Endothelial cell (in vitro differentiated cells): ENCODE results near the gene SOSTDC1. TPM values are rescaled to one million over a fixed set of nuclear protein-coding genes. Genes with fewer than 3 reads are reported as not detected.
"Not testable (repeated sequence)": the region's sequence is repeated elsewhere in the genome, so short reads cannot be mapped to it uniquely, and the experiment has no call there.

ENCODE experiments used
- DNase-seq: peaks from one replicate; pipeline ENCODE4 v3.0.0; 2021; ENCODE audit warnings: low spot score
- H3K27ac Mint-ChIP-seq: one replicate; pipeline ENCODE4 v1.8.0; 2021; ENCODE audit warnings: mixed read lengths, inconsistent platforms; ENCODE audit not compliant: unreplicated experiment
- H3K27me3 Mint-ChIP-seq: one replicate; pipeline ENCODE4 v1.8.0; 2021; ENCODE audit warnings: mild to moderate bottlenecking, moderate library complexity, mixed read lengths, inconsistent platforms; ENCODE audit not compliant: unreplicated experiment
- H3K36me3 Mint-ChIP-seq: one replicate; pipeline ENCODE4 v1.8.0; 2021; ENCODE audit warnings: mild to moderate bottlenecking, low read depth, mixed read lengths, inconsistent platforms; ENCODE audit not compliant: unreplicated experiment
- H3K4me1 Mint-ChIP-seq: one replicate; pipeline ENCODE4 v1.8.0; 2021; ENCODE audit warnings: mild to moderate bottlenecking, mixed read lengths, inconsistent platforms; ENCODE audit not compliant: unreplicated experiment
- H3K4me3 Mint-ChIP-seq: one replicate; pipeline ENCODE4 v1.8.0; 2021; ENCODE audit warnings: mild to moderate bottlenecking, mixed read lengths, inconsistent platforms; ENCODE audit not compliant: unreplicated experiment
- H3K9me3 Mint-ChIP-seq: one replicate; pipeline ENCODE4 v1.8.0; 2021; ENCODE audit warnings: mixed read lengths, inconsistent platforms; ENCODE audit not compliant: unreplicated experiment
- total RNA-seq: library from RNA; stranded (reverse); fragmentation: NEBNext Ultra II Directional; extraction: Animal tissue kit (Norgen Biotek cat#: 25700); gene quantifications from one replicate; pipeline ENCODE4 v1.2.1, GENCODE V29; 2021; ENCODE audit not compliant: unreplicated experiment
- TF ChIP-seq, protein P1 (sequence below): fragments of 200-600 bp; sonication (generic); IDR thresholded peaks from one replicate; pipeline ENCODE4 v1.5.0; 2021; ENCODE audit warnings: antibody characterized with exemption; ENCODE audit not compliant: unreplicated experiment

SOSTDC1 gene
- total RNA-seq, 1 donor from 2014 or later: 0.18 TPM

- Mint-ChIP-seq H3K4me3 (no peak overlapping the region), H3K27ac (no peak overlapping the region), H3K4me1 (no peaks in the 10 kb centered on the region), H3K36me3 (no peaks in the 10 kb centered on the region), H3K27me3 (no peaks in the 10 kb centered on the region), H3K9me3 (no peaks in the 10 kb centered on the region)
- no peak for DNase-seq
- TF ChIP-seq, protein P1, sequence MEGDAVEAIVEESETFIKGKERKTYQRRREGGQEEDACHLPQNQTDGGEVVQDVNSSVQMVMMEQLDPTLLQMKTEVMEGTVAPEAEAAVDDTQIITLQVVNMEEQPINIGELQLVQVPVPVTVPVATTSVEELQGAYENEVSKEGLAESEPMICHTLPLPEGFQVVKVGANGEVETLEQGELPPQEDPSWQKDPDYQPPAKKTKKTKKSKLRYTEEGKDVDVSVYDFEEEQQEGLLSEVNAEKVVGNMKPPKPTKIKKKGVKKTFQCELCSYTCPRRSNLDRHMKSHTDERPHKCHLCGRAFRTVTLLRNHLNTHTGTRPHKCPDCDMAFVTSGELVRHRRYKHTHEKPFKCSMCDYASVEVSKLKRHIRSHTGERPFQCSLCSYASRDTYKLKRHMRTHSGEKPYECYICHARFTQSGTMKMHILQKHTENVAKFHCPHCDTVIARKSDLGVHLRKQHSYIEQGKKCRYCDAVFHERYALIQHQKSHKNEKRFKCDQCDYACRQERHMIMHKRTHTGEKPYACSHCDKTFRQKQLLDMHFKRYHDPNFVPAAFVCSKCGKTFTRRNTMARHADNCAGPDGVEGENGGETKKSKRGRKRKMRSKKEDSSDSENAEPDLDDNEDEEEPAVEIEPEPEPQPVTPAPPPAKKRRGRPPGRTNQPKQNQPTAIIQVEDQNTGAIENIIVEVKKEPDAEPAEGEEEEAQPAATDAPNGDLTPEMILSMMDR: no peak
Measured at GRCh38 chr7:16450366-16450765, 15.2 kb downstream of the SOSTDC1 start.

- Mint-ChIP-seq H3K4me1 (no peaks in the 10 kb centered on the region), H3K36me3 (no peaks in the 10 kb centered on the region), H3K4me3 (no peak overlapping the region), H3K9me3 (no peaks in the 10 kb centered on the region), H3K27me3 (no peaks in the 10 kb centered on the region), H3K27ac (no peak overlapping the region)
- TF ChIP-seq, protein P1: no peak
- DNase-seq: no peak
Measured at GRCh38 chr7:16447876-16448275, 17.7 kb downstream of the SOSTDC1 start.

DNA sequence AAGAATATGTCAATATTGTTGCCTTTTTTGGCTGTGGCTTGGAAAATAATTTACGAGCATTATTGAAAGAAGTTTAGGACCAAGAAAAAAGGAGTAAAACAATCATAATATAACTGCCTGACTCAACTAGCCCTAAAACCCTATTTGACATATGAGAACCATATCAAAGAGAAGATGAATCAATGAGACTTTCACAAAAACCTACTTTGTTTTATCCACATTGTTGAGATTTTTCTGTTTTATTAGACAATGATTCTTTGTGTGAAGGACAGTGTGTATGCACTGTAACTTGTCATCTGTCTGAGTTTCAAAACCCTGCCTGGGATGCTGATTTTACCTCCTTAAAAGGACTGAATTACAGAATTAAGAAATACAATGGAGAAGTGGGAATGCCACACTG is 19.0 kb downstream of the SOSTDC1 start:
- H3K4me3 Mint-ChIP-seq: no peak overlapping the region
- TF ChIP-seq, protein P1: no peak
- H3K36me3 Mint-ChIP-seq: no peaks in the 10 kb centered on the region
- no peak for DNase-seq
- H3K27ac Mint-ChIP-seq: no peak overlapping the region
- H3K9me3 Mint-ChIP-seq: no peaks in the 10 kb centered on the region
- no peaks in the 10 kb centered on the region for H3K27me3 Mint-ChIP-seq
- H3K4me1 Mint-ChIP-seq: no peaks in the 10 kb centered on the region

DNA sequence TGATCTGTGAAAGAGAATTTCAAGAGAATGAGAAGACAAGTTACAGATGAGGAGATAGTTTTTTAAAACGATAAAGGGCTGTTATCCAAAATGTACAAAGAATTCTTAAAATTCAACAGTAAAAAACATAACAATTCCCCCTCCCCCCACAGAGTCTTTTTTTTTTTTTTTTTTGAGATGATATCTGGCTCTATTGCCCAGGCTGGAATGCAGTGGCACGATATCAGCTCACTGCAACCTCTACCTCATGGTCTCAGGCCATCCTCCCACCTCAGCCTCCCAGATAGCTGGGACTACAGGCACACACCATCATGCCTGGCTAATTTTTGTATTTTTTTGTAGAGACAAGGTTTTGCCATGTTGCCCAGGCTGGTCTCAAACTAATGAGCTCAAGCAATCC is 21.7 kb downstream of the SOSTDC1 start:
- not testable (repeated sequence) for DNase-seq, H3K27me3 Mint-ChIP-seq, H3K4me3 Mint-ChIP-seq, H3K27ac Mint-ChIP-seq, H3K9me3 Mint-ChIP-seq, H3K4me1 Mint-ChIP-seq, H3K36me3 Mint-ChIP-seq

DNA sequence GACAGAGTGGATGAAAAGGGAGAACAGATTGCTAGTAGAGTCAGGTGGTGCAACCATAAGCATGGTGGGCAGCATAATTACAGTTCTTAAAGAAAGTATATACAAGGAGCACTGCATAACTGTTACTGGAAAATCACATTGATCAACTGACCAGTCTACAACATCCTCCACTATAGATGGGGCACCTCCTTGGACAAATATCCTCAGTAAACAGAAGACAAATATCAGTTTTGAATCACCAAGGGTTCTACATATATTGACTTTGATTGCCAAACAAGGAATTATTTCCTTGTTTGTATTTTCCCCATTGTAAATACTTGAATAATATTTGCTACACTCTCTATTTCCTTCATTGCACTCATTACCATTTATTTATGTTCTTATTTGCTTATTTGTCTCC is 26.6 kb downstream of the SOSTDC1 start:
- H3K27ac Mint-ChIP-seq: no peak overlapping the region
- TF ChIP-seq, protein P1: no peak
- no peaks in the 10 kb centered on the region for H3K36me3 Mint-ChIP-seq
- no peaks in the 10 kb centered on the region for H3K27me3 Mint-ChIP-seq
- H3K4me1 Mint-ChIP-seq: no peaks in the 10 kb centered on the region
- H3K9me3 Mint-ChIP-seq: no peaks in the 10 kb centered on the region
- no peak overlapping the region for H3K4me3 Mint-ChIP-seq
- DNase-seq: no peak

DNA sequence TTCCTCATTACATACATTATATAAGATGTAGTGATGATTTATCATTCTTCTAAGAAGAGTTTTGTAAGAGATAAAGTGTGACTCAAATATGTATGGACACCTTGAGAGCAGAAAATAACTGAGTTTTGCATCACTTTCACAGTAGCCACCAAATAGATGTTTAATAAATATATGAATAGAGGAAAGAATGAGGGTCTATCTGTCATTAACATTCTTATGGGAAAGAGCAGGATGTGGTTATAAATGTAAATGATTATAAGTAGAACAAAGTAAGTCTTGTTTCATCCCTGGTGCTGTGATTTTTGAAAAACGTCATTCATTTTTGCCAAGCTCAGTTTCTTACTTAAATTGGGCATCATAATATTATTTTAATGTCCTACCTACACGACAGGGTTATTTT is 29.2 kb downstream of the SOSTDC1 start:
- Mint-ChIP-seq H3K9me3 (no peaks in the 10 kb centered on the region), H3K4me1 (no peaks in the 10 kb centered on the region), H3K4me3 (no peak overlapping the region), H3K36me3 (no peaks in the 10 kb centered on the region), H3K27ac (no peak overlapping the region), H3K27me3 (no peaks in the 10 kb centered on the region)
- TF ChIP-seq, protein P1: no peak
- DNase-seq: no peak
